NT2/D1 (cell line): ENCODE data around the gene SEPSECS.

Experiments
- SUZ12 ChIP-seq: IDR thresholded peaks from 2 replicates; pipeline ENCODE4 v1.6.1; 2011; ENCODE audit not compliant: insufficient read length, insufficient read depth; ENCODE audit errors: extremely low read depth
- YY1 ChIP-seq: IDR thresholded peaks from 2 replicates; pipeline ENCODE4 v1.6.1; 2011; ENCODE audit not compliant: insufficient read length, insufficient read depth
- ZNF274 ChIP-seq: IDR thresholded peaks from 2 replicates; pipeline ENCODE4 v1.6.1; 2011; ENCODE audit warnings: mild to moderate bottlenecking, low read depth, low read length

DNA sequence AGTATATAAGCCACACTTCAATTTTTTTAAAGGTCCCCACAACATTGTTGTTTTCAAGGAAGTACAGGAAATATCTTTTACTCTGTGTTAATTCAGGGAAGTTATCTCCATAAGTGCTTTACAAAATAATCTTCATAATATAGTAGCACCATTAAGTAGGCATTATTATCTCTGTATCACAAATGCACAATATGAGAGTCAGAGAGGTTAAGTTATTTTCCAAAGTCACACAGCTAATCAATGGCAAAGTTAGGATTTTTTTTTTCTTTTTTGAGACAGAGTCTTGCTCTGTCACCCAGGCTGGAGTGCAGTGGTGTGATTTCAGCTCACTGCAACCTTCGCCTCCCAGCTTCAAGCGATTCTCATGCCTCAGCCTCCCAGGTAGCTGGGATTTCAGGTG, 38.5 kb upstream of the SEPSECS start:
- no peak for TF ChIP-seq ZNF274
- TF ChIP-seq YY1: no peak
- TF ChIP-seq SUZ12: no peak
